HEK293 (cell line): ENCODE results near the gene UNC5B.

Experiments
- BCL11B ChIP-seq: fragments of 450-650 bp; formaldehyde crosslinking; IDR thresholded peaks from 2 replicates; pipeline ENCODE4 v1.5.1; 2016; ENCODE audit warnings: low read depth, missing biosample characterization, missing genetic modification characterization
- BCL6B ChIP-seq: fragments of 450-650 bp; formaldehyde crosslinking; IDR thresholded peaks from 2 replicates; pipeline ENCODE4 v1.5.1; 2017; ENCODE audit warnings: missing biosample characterization, missing genetic modification characterization
- HOXA7 ChIP-seq: sonication (generic); formaldehyde crosslinking; IDR thresholded peaks from 2 replicates; pipeline ENCODE4 v1.8.1; 2022; ENCODE audit warnings: missing genetic modification reagents, borderline replicate concordance
- HOXC10 ChIP-seq: sonication (generic); formaldehyde crosslinking; IDR thresholded peaks from 2 replicates; pipeline ENCODE4 v1.8.1; 2023; ENCODE audit warnings: mild to moderate bottlenecking, missing genetic modification reagents
- HOXD13 ChIP-seq: sonication (generic); formaldehyde crosslinking; IDR thresholded peaks from 2 replicates; pipeline ENCODE4 v1.8.0; 2022; ENCODE audit warnings: missing genetic modification reagents, borderline replicate concordance
- IKZF3 ChIP-seq: fragments of 450-650 bp; IDR thresholded peaks from 2 replicates; pipeline ENCODE4 v1.5.0; 2018; ENCODE audit warnings: missing biosample characterization, mild to moderate bottlenecking, missing genetic modification characterization, moderate library complexity
- MZF1 ChIP-seq: fragments of 450-650 bp; formaldehyde crosslinking; IDR thresholded peaks from 2 replicates; pipeline ENCODE4 v1.5.1; 2017; ENCODE audit warnings: missing biosample characterization, missing genetic modification characterization, borderline replicate concordance
- PRDM1 ChIP-seq: fragments of 450-650 bp; formaldehyde crosslinking; IDR thresholded peaks from 2 replicates; pipeline ENCODE4; 2016; ENCODE audit warnings: missing biosample characterization, missing genetic modification characterization
- REPIN1 ChIP-seq: fragments of 450-650 bp; formaldehyde crosslinking; IDR thresholded peaks from 2 replicates; pipeline ENCODE4 v1.5.1; 2017; ENCODE audit warnings: missing biosample characterization, missing genetic modification characterization, low read depth
- SALL2 ChIP-seq: fragments of 450-650 bp; formaldehyde crosslinking; IDR thresholded peaks from 2 replicates; pipeline ENCODE4 v1.5.0; 2017; ENCODE audit warnings: missing biosample characterization, mild to moderate bottlenecking, missing genetic modification characterization, borderline replicate concordance
- SCRT1 ChIP-seq: fragments of 450-650 bp; formaldehyde crosslinking; IDR thresholded peaks from 2 replicates; pipeline ENCODE4 v1.5.1; 2016; ENCODE audit warnings: missing biosample characterization, missing genetic modification characterization, borderline replicate concordance
- WT1 ChIP-seq: fragments of 450-650 bp; formaldehyde crosslinking; IDR thresholded peaks from 2 replicates; pipeline ENCODE4 v1.5.1; 2016; ENCODE audit warnings: missing biosample characterization, missing genetic modification characterization
- ZNF138 ChIP-seq: fragments of 450-650 bp; formaldehyde crosslinking; IDR thresholded peaks from 2 replicates; pipeline ENCODE4 v1.5.1; 2016; ENCODE audit warnings: missing biosample characterization, missing genetic modification characterization, borderline replicate concordance
- ZNF16 ChIP-seq: fragments of 450-650 bp; formaldehyde crosslinking; IDR thresholded peaks from 2 replicates; pipeline ENCODE4 v1.5.1; 2016; ENCODE audit warnings: low read depth, missing biosample characterization, missing genetic modification characterization
- ZNF248 ChIP-seq: fragments of 450-650 bp; formaldehyde crosslinking; IDR thresholded peaks from 2 replicates; pipeline ENCODE4 v1.5.1; 2017; ENCODE audit warnings: missing biosample characterization, missing genetic modification characterization
- ZNF394 ChIP-seq: fragments of 450-650 bp; formaldehyde crosslinking; IDR thresholded peaks from 2 replicates; pipeline ENCODE4 v1.5.1; 2016; ENCODE audit warnings: missing biosample characterization, missing genetic modification characterization, mild to moderate bottlenecking, moderate library complexity, borderline replicate concordance
- ZNF501 ChIP-seq: fragments of 450-650 bp; formaldehyde crosslinking; IDR thresholded peaks from 2 replicates; pipeline ENCODE4 v1.5.1; 2016; ENCODE audit warnings: missing biosample characterization, missing genetic modification characterization
- ZNF580 ChIP-seq: fragments of 450-650 bp; formaldehyde crosslinking; IDR thresholded peaks from 2 replicates; pipeline ENCODE4 v1.5.1; 2016; ENCODE audit warnings: missing biosample characterization, missing genetic modification characterization
- ZNF629 ChIP-seq: fragments of 450-650 bp; formaldehyde crosslinking; IDR thresholded peaks from 2 replicates; pipeline ENCODE4 v1.5.1; 2017; ENCODE audit warnings: missing biosample characterization, missing genetic modification characterization
- ZNF658 ChIP-seq: fragments of 450-650 bp; formaldehyde crosslinking; IDR thresholded peaks from 2 replicates; pipeline ENCODE4; 2016; ENCODE audit warnings: missing biosample characterization, missing genetic modification characterization
- ZNF664 ChIP-seq: fragments of 450-650 bp; formaldehyde crosslinking; IDR thresholded peaks from 2 replicates; pipeline ENCODE4 v1.5.1; 2016; ENCODE audit warnings: missing biosample characterization, missing genetic modification characterization
- ZNF701 ChIP-seq: fragments of 450-650 bp; formaldehyde crosslinking; IDR thresholded peaks from 2 replicates; pipeline ENCODE4 v1.5.1; 2016; ENCODE audit warnings: missing biosample characterization, missing genetic modification characterization
- ZNF704 ChIP-seq: fragments of 450-650 bp; formaldehyde crosslinking; IDR thresholded peaks from 2 replicates; pipeline ENCODE4 v1.5.1; 2016; ENCODE audit warnings: missing biosample characterization, missing genetic modification characterization
- ZNF76 ChIP-seq: fragments of 450-650 bp; formaldehyde crosslinking; IDR thresholded peaks from 2 replicates; pipeline ENCODE4; 2016; ENCODE audit warnings: low read depth, missing biosample characterization, missing genetic modification characterization, borderline replicate concordance
- ZNF791 ChIP-seq: fragments of 450-650 bp; formaldehyde crosslinking; IDR thresholded peaks from 2 replicates; pipeline ENCODE4 v1.5.1; 2016; ENCODE audit warnings: missing biosample characterization, missing genetic modification characterization
- ZSCAN16 ChIP-seq: fragments of 450-650 bp; formaldehyde crosslinking; IDR thresholded peaks from 2 replicates; pipeline ENCODE4 v1.5.1; 2016; ENCODE audit warnings: missing biosample characterization, missing genetic modification characterization
- ZXDB ChIP-seq: fragments of 450-650 bp; formaldehyde crosslinking; IDR thresholded peaks from 2 replicates; pipeline ENCODE4 v1.5.1; 2016; ENCODE audit warnings: missing biosample characterization, missing genetic modification characterization
- TF ChIP-seq, protein P1 (sequence below): sonication (generic); formaldehyde crosslinking; IDR thresholded peaks from 2 replicates; pipeline ENCODE4 v1.8.1; 2022; ENCODE audit warnings: mild to moderate bottlenecking, moderate library complexity, missing genetic modification reagents
- TF ChIP-seq, protein P2 (sequence below): fragments of 450-650 bp; formaldehyde crosslinking; IDR thresholded peaks from 2 replicates; pipeline ENCODE4 v1.5.1; 2016; ENCODE audit warnings: missing biosample characterization, missing genetic modification characterization
- TF ChIP-seq, protein P3 (sequence below): fragments of 450-650 bp; formaldehyde crosslinking; IDR thresholded peaks from 2 replicates; pipeline ENCODE4 v1.5.1; 2017; ENCODE audit warnings: missing biosample characterization, missing genetic modification characterization

UNC5B gene

DNA sequence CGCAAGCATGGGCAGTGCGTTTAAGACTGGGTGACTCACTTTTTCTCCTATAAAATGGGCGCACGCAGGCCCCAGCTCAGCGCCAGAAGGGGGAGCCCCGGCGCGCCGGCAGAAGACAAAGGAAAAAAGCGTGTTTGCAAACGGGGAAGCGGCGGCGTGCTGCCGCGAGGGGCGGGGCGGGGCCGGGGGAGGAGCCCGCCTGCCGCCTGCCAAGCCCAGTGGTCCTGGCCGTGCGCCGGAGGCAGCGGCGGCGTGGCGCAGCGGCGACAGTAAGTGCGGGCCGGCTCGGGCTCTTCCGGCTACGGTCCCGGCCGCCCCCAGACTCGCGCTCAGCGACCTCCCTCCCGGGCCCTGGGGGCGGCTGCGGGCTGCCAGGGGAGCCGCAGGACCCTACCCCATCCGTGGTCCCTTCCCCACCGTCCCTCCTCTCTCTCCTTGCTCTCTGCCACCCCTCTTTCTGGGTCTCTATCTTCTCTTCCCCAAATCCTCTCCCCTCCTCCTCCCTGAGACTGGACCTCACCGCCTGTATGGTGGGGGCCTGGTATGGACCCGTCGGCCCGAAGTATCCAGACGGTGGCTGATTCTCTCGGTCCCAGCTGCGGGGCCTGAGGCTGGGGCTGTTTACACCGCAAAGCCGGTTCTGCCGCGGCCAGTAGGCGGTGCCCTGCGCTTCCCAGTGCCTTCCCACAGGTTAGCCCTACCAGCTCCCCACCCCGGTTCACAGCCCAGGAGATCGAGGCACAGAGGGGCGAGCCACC is 106.9 kb downstream of the UNC5B start, which contains the start of gene SLC29A3 (continued):
- TF ChIP-seq IKZF3 (tag by site-specific recombination) (no peak), ZNF580 (tag by site-specific recombination) (0 out of 2 replicates have a peak, but pooled peaks have one; percentile 20), HOXA7 (CRISPR knock-in tag) (no peak), SCRT1 (tag by site-specific recombination) (peak; percentile 93), ZSCAN16 (tag by site-specific recombination) (no peak), ZNF658 (tag by site-specific recombination) (no peak), HOXC10 (peak; percentile 82; the same call in 1 of the 2 replicates), SALL2 (no peak), ZNF138 (tag by site-specific recombination) (no peak), ZNF629 (peak; percentile 19; the same call in 1 of the 2 replicates), HOXD13 (CRISPR knock-in tag) (no peak), ZNF701 (no peak), ZNF394 (tag by site-specific recombination) (no peak), MZF1 (tag by site-specific recombination) (0 out of 2 replicates have a peak, but pooled peaks have one; percentile 31), REPIN1 (tag by site-specific recombination) (peak; percentile 92; the same call in 1 of the 2 replicates), WT1 (no peak), ZNF16 (tag by site-specific recombination) (no peak), ZNF248 (tag by site-specific recombination) (no peak), ZNF76 (tag by site-specific recombination) (peak; percentile 10; the same call in 1 of the 2 replicates), ZNF791 (tag by site-specific recombination) (no peak), PRDM1 (no peak), ZNF501 (tag by site-specific recombination) (peak; percentile 52; the same call in 1 of the 2 replicates), BCL6B (tag by site-specific recombination) (no peak), ZNF664 (tag by site-specific recombination) (no peak), ZNF704 (no peak), BCL11B (tag by site-specific recombination) (no peak), ZXDB (tag by site-specific recombination) (peak; percentile 30)
- TF ChIP-seq, protein P1, sequence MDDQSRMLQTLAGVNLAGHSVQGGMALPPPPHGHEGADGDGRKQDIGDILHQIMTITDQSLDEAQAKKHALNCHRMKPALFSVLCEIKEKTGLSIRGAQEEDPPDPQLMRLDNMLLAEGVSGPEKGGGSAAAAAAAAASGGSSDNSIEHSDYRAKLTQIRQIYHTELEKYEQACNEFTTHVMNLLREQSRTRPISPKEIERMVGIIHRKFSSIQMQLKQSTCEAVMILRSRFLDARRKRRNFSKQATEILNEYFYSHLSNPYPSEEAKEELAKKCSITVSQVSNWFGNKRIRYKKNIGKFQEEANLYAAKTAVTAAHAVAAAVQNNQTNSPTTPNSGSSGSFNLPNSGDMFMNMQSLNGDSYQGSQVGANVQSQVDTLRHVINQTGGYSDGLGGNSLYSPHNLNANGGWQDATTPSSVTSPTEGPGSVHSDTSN (CRISPR knock-in tag), result 0 out of 2 replicates have a peak, but pooled peaks have one; percentile 26
- TF ChIP-seq, protein P2, sequence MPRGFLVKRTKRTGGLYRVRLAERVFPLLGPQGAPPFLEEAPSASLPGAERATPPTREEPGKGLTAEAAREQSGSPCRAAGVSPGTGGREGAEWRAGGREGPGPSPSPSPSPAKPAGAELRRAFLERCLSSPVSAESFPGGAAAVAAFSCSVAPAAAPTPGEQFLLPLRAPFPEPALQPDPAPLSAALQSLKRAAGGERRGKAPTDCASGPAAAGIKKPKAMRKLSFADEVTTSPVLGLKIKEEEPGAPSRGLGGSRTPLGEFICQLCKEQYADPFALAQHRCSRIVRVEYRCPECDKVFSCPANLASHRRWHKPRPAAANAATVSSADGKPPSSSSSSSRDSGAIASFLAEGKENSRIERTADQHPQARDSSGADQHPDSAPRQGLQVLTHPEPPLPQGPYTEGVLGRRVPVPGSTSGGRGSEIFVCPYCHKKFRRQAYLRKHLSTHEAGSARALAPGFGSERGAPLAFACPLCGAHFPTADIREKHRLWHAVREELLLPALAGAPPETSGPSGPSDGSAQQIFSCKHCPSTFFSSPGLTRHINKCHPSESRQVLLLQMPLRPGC (tag by site-specific recombination), result no peak
- TF ChIP-seq, protein P3, sequence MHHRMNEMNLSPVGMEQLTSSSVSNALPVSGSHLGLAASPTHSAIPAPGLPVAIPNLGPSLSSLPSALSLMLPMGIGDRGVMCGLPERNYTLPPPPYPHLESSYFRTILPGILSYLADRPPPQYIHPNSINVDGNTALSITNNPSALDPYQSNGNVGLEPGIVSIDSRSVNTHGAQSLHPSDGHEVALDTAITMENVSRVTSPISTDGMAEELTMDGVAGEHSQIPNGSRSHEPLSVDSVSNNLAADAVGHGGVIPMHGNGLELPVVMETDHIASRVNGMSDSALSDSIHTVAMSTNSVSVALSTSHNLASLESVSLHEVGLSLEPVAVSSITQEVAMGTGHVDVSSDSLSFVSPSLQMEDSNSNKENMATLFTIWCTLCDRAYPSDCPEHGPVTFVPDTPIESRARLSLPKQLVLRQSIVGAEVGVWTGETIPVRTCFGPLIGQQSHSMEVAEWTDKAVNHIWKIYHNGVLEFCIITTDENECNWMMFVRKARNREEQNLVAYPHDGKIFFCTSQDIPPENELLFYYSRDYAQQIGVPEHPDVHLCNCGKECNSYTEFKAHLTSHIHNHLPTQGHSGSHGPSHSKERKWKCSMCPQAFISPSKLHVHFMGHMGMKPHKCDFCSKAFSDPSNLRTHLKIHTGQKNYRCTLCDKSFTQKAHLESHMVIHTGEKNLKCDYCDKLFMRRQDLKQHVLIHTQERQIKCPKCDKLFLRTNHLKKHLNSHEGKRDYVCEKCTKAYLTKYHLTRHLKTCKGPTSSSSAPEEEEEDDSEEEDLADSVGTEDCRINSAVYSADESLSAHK, result no peak; the same call in none of the 2 replicates
